HG03280 (cell line): ENCODE results near the gene S1PR2.
A peak's percentile ranks its signal among the peaks of the same experiment; 100 is the strongest.
"Not testable (repeated sequence)": the region's sequence is repeated elsewhere in the genome, so short reads cannot be mapped to it uniquely, and the experiment has no call there.

Experiments
- ATAC-seq: cut with Tn5 transposase; IDR thresholded peaks from one replicate; pipeline ENCODE4 v1.9.1; 2021; ENCODE audit warnings: mild to moderate bottlenecking, moderate library complexity; ENCODE audit not compliant: unreplicated experiment

S1PR2 gene

DNA sequence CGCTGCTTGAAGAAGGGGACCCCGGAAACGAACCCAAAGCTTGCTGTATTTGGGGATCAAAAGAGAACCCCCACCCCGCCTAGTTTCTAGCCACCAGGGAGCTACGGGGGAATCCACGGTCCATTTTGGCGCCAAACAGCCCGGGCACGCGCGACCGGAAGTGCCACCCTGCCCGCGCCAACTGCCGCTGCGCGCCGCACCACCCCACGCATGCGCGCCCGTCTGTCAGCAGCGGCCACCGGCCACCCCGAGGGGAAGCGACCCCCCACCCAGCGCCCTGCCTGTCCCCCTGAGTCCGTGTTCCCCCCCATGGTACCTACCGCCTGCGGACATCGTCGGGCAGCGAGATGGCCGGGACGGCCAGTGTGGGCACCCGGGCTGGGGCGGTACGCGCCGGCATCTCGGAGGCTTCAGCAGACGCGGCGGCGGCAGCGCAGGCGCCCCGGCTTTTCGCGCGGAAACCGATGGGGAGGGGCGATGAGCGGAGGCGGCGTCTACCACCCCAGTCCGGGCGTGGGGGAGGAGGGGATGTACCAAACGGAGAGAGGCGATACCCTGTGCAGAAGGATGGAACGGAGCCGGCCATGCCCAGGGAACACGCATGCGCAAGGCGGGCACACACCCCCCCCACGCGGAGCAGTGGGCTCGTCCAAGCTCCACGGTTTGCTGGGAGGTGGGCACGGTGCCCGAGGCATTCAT is 36.5 kb downstream of the S1PR2 start, which contains the start of gene DNMT1:
Gene DNMT1, minus strand, starts transcription at position 454 of the 699 bp plus-strand sequence. Its CDS starts 54 bp downstream, at position 400.
- peak; percentile 83 for ATAC-seq

DNA sequence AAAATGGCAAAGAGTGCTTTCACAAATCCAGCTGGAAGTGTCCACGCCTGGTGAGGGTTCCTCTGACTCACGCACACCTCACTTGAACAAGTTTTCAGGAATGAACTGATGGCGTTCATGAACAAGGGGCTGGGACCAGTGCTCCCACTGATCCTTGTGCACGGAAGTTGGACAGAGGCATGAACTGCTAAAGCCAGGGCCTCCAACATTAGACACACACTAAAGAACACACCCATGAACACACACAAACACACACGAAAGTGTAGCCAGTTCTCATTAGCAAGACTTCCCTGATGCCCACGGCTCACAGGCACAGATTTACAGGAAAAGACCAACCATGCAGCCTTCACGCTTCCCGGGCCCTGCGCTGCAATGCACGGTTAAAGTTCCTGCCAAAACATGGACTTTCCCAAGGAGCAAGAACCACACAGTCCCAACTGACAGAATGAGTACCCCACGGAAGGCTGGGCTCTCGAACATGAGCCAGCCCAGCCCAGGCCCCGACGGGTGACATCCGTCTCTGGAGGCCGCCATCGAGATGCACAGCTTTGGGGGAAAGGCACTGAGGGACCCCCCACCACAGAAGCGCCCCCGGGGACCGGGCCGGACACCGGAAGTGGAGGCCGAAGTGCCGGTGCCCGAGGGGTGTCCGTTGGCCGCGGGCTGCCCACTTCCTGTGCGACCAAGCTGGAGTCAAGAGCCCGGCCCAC is 37.2 kb downstream of the S1PR2 start:
- peak; percentile 19 for ATAC-seq

DNA sequence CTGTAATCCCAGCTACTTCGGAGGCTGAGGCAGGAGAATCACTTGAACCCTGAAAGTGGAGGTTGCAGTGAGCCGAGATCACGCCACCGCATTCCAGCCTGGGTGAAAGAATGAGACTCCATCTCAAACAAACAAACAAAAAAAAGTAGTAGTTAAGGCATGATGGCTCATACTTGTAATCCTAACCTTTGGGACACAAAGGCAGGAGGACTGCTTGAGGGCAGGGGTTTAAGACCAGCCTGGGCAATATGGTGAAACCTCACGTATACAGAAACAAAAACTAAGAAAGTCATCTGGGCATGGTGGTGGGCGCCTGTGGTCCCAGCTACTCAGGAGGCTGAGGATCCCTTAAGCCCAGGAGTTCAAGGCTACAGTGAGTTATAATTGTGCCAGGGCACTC is 38.2 kb downstream of the S1PR2 start:
- no peak for ATAC-seq

DNA sequence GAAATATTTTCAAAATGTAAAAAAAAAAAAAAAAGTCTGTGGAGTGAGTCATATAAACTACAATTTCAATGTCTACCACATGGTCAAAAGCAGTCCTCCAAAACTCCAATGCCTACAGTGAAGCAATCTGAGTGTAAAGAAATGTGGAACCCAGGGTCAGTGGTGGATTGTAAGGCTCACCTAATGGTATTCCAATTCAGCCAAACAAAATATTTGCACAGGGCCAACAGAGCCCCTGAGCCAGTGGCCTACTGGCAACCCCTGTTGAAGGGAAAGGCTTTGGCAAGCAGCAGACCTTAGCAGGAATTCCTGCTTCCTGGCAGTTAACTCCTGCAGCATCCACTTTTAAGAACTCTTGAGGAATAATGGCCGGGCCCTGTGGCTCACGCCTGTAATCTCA is 39.8 kb downstream of the S1PR2 start:
- no peak for ATAC-seq

DNA sequence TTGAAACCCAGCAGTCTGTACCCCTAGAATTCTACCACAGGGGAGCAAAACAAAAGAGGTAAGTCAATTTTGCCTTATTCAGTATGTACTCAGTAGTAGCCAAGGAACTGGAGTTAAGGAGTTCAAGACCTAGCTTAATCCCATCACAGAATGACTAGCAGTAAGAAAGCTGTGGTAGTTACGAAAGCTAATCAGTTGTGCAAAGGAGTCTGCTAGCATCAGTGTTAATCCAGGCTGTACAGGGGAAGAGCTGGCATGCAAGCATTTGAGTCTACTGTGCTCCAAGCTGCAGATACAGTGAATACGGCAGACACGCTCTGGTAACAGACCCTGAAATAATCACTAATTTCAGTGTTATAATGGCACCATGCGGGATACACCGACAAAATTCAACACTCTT is 41.1 kb downstream of the S1PR2 start:
- no peak for ATAC-seq

DNA sequence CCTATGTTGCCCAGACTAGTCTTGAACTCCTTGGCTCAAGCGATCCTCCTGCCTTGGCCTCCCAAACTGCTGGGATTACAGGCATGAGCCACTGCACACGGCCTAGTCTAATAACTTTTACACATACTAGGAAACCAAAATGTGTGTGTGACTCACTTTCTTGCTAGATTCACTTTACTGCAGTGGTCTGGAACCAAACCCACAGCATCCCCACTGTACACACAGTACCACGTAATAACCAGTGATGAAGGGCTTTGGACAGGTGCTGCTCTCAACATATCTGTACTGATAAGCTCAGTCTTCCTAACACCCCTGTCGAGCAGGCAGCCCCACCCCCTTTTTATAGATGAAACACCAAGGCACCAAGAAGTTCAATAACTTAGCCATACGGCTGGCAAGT is 41.5 kb downstream of the S1PR2 start:
- no peak for ATAC-seq

DNA sequence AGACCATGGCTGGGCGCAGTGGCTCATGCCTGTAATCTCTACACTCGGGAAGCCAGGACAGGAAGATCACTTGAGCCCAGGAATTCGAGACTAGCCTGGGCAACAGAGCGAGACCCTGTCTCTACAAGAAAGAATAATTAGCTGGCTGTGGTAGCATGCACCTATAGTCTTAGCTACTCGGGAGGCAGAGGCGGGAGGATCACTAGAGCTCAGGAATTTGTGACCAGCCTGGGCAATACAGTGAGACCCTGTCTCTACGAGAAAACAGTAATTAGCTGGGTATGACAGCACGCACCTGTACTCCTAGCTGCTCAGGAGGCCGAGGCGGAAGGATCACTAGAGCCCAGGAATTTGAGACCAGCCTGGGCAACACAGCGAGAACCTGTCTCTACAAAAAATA is 43.8 kb downstream of the S1PR2 start:
- ATAC-seq = no peak

DNA sequence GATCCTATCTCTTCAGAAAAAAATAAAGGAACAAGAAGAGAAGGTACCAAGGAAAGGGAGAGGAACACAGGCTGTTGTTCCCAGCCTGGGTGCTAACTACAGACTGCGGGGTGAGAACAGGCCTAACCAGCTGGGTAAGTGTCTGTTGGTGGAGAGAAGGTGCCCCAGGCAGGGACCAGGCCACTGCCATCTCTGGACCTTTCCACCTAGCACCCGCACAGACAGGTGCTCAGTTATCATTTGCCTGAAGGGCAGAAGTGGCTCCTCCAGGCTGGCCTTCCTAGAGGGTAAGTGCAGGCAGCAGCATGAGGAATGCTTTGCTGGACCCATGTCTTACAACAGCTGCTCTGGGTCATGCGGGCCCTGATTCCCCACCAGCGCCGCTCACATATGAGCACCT is 46.5 kb downstream of the S1PR2 start:
- ATAC-seq = no peak

DNA sequence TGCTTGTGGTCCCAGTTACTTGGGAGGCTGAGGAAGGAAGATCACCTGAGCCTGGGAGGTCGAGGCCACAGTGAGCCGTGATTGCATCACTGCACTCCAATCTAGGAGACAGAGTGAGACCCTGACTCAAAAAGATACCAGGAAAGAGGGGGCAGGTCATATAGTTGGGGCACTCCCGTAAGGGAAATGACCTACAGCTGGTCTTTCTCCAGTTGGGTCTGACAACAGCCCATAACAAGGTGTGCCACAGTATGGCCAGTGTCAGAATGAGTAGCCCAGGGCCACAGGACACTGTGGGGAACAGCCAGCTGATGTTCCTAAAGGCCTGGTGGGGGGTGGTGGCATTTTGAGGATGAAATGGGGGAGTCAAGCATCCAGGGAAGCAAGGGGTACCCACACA is 47.2 kb downstream of the S1PR2 start:
- ATAC-seq = no peak

DNA sequence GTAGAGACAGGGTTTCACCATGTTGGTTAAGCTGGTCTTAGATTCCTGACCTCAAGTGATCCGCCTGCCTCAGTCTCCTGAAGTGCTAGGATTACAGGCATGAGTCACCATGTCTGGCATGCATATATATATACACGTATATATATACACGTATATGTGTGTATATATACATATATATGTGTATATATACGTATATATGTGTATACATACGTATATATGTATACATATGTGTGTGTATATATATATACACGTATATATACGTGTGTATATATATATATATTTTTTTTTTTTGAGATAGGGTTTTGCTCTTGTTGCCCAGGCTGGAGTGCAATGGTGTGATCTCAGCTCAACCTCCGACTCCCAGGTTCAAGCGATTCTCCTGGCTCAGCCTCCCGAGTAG is 48.3 kb downstream of the S1PR2 start:
- no peak for ATAC-seq

DNA sequence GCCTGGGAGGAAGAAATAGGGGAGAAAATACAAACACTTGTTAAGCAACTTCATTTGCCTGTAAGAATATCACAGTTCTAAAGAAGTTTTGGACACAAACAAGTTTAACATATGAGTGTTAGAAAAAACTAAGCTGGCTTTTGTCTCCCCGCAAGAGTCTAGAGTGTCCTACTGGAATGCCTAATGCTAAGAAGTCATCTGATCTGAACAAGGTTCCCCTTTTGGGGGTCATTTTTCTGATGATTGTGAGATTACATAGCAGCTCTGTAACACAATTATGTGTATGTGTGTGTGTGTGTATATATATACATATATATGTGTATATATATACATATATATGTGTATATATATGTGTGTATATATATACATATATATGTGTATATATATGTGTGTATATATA is 49.1 kb downstream of the S1PR2 start:
- no peak for ATAC-seq

DNA sequence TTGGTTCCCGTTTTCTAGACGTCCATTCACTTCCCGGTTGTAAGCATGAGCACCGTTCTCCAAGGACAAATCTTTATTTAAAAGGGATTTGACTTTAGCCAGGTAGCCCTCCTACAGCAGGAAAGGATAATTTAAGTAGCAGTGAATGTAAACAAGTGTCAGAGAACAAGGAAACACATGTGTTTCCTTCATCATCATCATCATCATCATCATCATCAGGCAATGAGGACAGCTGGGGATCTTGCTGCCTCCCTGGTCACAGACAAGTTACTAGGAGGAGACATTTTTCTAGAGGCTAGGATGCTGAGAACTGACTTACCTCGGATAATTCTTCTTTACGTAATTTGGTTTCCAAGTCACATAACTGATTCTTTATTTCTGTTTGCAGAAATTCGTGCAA is 50.7 kb downstream of the S1PR2 start:
- no peak for ATAC-seq

DNA sequence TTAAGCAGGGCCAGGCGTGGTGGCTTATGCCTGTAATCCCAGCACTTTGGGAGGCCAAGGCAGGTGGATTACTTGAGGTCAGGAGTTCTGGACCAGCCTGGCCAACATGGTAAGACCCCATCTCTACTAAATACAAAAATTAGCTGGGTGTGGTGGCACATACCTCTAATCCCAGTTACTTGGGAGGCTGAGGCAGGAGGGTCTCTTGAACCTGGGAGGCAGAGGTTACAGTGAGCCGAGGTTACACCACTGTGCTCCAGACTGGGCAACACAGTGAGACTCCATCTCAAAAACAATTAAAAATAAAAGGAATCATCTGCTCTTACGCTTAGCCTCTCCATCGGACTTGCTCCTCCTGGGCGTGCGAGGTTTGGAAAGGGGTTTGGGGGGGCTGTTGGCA is 51.1 kb downstream of the S1PR2 start:
- not testable (repeated sequence) for ATAC-seq

DNA sequence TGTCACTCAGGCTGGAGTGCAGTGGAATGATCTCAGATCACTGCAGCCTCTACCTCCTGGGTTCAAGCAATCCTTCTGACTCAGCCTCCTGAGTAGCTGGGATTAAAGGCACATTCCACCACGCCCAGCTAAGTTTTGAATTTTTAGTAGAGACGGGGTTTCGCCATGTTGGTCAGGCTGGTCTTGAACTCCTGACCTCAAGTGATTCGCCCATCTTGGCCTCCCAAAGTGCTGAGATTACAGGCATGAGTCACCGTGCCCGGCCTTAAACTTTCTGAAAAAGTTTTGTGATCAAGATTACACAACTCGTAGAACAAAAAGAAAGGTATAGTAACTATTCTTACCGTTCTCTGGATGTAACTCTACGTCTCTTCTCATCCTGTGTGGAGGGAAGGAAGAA is 57.6 kb downstream of the S1PR2 start:
- ATAC-seq = no peak
